Subcutaneous adipose tissue (tissue), 4 donors: ENCODE data around the gene BNIP5. TPM values are rescaled to one million over a fixed set of nuclear protein-coding genes. Genes with fewer than 3 reads are reported as not detected.

Experiments used
- CTCF ChIP-seq: fragments of 450-650 bp; IDR thresholded peaks from one replicate; pipeline ENCODE4 v1.5.1; 2016; ENCODE audit warnings: low read depth, mild to moderate bottlenecking, control low read depth, antibody characterized with exemption, moderate library complexity
- total RNA-seq, 4 donors: library from RNA; depleted of rRNA; stranded (reverse); fragments of >200 nt; gene quantifications; one replicate each; pipeline ENCODE4 v1.1.0, GENCODE V29; 2016

Gene BNIP5
- total RNA-seq = not detected

- TF ChIP-seq CTCF = no peak
Observed at GRCh38 chr6:36336779-36337241, at the start of gene BNIP5. Gene BNIP5 (minus strand): TSS chr6:36336888. CDS start chr6:36330690, 6,198 bp downstream.

GRCh38 chr6:36384095-36384494 lies 47.4 kb upstream of the BNIP5 start:
- TF ChIP-seq CTCF = no peak

- TF ChIP-seq CTCF = no peak
Observed at GRCh38 chr6:36383606-36384005, 46.9 kb upstream of the BNIP5 start.

- TF ChIP-seq CTCF = no peak
Observed at GRCh38 chr6:36382976-36383375, 46.3 kb upstream of the BNIP5 start.

GRCh38 chr6:36381502-36382389 lies 45.1 kb upstream of the BNIP5 start:
- no peak for TF ChIP-seq CTCF

GRCh38 chr6:36380166-36380565 lies 43.5 kb upstream of the BNIP5 start:
- no peak for TF ChIP-seq CTCF

GRCh38 chr6:36378936-36379335 lies 42.2 kb upstream of the BNIP5 start:
- no peak for TF ChIP-seq CTCF
